Activated naive CD4-positive, alpha-beta T cell (primary cell): ENCODE results near the gene HAO2.
"Not testable (repeated sequence)": the region's sequence is repeated elsewhere in the genome, so short reads cannot be mapped to it uniquely, and the experiment has no call there.

Experiments used
- DNase-seq, 4 experiments: peaks; one replicate each; lab custom pipeline; 2025; lab: John Stamatoyannopoulos, UW

Gene HAO2

DNA sequence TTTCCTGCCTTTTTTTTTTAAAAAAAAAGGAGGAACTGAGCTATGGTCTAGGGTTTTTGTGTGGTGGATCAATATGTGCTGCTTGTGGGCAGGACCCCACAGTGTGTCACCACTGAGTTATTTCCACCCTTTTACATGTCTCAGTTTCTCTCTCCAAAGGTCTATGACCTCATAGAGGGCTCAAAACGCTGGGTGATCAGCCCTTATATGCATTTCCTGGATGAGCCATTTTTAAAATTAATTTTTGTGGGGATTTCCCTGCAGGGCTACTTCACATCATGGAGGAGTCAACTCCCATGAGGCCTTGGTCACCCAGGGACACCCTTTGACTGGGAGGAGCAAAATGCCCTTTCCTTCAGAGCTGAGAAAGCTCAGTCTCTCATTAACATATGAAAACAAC, 20.7 kb upstream of the HAO2 start:
- DNase-seq, result no peak

DNA sequence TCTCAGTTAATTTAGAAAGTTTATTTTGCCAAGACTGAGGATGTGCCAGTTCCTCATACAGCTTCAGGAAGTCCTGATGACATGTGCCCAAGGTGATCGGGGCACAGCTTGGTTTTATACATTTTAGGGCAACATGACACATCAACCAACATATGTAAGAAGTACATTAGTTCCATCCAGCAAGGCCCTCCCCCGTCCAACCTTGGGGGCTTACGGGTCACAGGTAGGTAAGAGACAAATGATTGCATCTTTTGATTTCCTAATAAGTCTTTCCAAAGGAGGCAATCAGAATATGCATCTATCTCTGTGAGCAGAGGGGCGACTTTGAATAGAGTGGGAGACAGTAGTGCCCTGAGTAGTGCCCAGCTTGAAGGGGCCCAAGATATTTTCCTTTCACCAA, 19.6 kb upstream of the HAO2 start:
- DNase-seq, result no peak

GRCh38 chr1:119350866-119351265, 17.7 kb upstream of the HAO2 start:
- not testable (repeated sequence) for DNase-seq

GRCh38 chr1:119351997-119352396, 16.6 kb upstream of the HAO2 start:
- no peak for DNase-seq

GRCh38 chr1:119353836-119354235, 14.7 kb upstream of the HAO2 start:
- DNase-seq, result no peak

DNA sequence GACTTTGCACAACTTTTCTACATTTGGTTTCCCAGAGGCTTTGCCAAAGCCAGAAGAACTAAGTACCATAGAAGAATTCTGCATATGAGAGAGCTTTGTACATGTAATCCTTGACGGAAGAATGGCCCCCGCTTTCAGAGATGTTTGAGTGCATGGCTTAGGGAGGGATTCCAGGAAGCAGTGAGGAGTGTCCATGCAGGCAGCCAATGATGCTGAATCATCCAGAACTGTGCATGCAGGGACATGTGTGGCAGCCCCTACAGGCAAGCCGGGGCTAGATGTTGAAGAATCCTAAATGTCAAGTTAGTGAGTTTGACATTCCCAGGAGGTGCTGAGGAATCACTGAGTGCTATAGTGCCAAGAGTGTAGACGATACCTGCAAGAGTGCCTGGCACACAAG, 9.9 kb upstream of the HAO2 start:
- DNase-seq, result no peak

DNA sequence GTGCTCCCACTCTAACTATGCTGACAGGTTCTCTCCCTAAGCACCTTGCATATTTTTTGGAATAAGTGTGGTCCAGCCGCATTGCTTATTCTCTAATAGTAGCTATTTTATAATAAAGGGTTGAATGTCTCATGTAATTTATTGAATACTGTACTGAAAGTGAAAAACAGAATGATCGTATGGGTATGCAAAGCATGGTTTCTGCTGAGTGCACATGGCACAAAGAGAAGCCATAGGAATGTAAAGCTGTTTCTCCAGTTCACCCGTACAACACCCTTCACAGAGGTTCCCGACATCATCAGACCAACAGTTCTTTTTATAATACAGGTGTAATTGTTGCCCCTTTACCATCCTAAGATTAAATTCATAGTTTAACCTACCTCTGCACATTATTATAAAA, 8.9 kb upstream of the HAO2 start:
- DNase-seq, result no peak

- DNase-seq, result no peak
Observed at GRCh38 chr1:119361205-119361604, 7.4 kb upstream of the HAO2 start.

DNA sequence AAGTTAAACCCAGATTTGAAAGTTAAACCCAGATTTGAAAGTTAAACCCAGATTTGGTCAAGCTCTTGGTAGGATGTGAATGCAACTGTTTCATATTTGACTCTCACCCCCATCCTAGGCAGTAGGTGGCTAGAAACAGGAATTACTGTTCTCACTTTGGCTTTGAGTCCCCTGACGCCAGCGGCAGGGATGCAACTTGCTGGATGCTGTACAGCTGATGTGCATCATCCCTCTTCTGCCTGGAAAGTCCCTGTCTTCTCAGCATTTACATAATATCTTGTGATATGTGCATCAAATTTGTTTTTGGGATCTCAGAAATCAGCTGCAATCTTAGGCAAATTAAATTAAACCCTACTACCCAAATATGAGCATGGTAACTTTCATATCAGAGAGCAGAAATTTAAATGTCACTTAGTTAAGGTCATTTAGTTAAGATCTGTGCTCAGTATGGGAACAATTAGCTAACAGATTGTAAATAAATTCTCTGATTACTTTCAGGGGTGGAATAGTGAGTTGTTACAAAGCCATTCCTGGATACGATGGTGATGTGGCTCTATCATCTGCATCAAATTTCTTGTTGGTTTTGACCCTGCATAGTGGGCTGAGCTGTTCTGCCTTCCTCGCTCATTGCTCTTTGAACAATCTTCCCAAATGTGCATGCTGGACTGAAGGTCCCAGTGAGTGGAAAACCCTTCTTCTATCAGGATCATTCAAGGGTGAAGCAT, 6.8 kb upstream of the HAO2 start:
- no peak for DNase-seq

DNA sequence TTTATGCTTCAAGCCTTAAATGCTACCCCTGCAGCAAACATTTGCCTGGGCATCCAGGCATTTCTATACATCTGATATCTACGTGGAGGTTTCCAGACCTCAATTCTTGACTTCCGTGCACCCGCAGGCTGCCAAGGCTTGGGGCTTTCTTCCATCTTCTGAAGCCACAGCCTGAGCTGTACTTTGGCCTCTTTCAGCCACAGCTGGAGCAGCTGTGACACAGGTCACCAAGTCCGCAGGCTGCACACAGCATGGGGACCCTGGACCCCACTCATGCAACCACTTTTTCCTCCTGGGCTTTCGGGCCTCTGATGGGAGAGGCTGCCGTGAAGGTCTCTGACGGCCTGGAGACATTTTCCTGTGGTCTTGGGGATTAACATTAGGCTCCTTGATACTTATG, 5.4 kb upstream of the HAO2 start:
- no peak for DNase-seq

GRCh38 chr1:119364640-119365039, 3.9 kb upstream of the HAO2 start:
- no peak for DNase-seq

- no peak for DNase-seq
Observed at GRCh38 chr1:119366424-119366823, 2.2 kb upstream of the HAO2 start.

DNA sequence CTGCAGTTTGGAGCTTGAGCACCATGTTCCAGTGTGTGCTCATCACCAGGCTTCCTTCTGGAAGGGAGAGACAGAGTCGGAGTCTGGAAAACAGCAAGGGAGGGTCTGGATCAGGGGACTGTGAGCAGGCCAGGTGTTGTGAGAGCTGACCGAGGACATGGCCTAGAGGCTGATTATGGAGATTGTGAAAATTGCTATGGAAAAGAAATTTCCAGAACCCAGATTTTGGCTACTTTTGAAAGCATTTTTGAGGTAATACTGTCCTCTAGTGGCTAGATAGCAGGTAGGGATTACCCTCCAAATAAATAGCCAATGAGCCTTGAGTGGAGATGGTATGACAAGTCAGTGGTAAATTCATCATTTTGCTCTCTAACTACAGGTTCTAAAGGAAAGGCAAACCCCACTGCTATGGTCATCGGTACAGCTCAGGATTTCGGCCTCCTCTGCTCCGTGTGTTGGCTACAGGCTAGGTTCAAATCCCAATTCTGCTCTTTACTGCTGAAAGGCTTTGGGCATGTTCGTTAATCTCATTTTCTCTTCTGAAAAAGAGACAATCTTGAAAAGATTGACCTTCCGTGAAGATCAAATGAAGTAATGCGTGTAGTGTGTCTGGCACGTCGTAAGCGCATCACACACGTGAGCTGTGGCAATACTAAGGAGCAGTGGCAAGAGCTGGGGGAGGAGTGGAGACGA, 1.0 kb upstream of the HAO2 start:
- DNase-seq, result no peak

DNA sequence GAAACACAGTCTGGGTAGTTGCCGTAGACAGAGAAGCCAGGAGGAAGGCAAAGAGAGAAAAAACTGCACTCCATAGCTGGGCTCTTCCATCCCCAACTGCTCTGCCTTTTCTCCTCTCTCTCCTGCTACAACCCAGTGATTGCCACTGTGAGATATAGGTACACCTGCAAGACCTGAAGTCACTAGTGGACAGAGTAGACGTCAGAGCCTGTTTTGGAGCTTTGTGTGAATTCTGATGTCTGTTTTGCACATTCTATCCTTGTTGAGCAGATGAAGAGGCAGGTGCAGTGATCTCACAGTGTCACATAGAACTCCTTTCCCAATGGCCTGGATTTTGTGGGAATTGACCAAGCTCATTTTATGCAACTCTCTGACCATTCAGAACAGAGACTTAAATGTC, 2.2 kb downstream of the HAO2 start:
- DNase-seq, result no peak

DNA sequence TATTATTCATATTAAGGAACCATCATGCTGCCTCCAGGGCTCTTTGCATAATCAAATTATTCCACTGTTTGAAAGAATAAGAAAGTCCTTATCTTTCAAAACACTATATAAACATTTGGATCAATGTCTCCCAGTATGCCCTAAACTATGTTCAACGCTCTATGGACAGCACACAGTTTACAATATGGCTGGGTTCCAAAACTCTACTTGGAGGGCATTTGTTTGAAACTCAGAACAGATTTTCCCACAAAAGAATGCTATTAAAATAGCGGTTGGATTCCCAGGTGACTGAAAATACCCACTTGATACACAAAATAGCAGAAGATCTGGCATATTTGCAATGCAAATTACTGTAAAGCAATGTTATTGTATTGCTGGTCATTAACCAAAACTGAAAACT, 3.2 kb downstream of the HAO2 start:
- DNase-seq, result no peak

DNA sequence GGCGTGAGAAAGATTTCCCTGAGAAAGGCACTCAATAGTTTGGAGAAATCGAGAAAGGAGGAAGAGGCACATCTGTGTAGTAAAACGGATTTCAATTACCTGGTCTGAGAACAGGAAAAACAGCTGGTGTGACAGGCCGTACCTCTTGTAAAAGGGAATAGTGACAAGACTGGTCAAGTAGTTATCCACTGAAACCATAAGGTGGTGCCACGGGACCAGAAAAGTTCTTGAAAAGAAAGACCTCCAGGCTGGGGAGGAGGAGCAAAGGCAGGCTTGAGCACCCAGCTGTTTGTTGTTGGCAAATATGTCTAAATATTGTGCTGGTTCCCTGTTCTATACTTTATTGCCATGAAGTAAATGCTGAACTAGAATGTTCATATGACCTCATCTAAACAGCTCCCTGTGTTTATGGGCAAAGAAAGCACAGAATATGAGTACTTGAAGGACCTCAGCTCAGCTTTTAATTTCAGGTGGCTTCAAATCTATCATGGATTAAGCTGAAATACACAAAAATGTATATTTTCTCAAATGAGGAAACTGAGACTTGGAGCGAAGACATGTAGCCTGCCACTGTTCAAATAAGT, 4.0 kb downstream of the HAO2 start:
- no peak for DNase-seq

- DNase-seq, result no peak
Observed at GRCh38 chr1:119373465-119373864, 4.9 kb downstream of the HAO2 start.

GRCh38 chr1:119374208-119374874, 5.8 kb downstream of the HAO2 start:
- DNase-seq, result no peak

DNA sequence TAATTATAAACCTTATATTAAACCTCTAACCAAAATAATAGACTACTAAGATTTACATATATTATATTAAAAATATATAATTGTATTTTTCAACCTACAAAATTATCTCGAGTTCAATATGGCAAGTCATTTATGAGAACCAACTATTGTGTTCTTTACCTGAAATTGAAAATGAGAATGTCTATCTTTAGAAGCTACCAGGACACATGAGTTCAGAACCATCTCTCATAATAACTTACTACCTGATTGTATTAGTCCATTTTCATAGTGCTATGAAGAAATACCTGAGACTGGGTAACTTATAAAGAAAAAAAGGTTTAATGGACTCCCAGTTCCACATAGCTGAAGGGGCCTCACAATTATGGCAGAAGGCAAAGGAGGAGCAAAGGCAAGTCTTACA, 6.8 kb downstream of the HAO2 start:
- DNase-seq, result no peak

DNA sequence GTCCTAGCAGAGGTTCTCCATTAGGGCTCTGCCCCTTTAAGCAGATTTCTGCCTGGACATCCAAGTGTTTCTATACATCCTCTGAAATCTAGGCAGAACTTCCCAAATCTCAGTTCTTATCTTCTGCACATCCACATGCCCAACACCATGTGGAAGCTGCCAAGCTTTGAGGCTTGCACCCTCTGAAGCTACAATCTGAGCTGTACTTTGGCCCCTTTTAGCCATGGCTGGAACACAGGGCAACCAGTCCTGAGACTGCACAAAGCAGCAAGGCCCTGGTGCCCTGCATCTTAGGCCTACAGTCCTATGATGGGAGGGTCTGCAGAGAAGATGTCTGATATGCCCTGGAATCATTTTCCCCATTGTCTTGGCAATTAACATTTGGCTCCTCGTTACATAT, 8.0 kb downstream of the HAO2 start:
- DNase-seq, result no peak

DNA sequence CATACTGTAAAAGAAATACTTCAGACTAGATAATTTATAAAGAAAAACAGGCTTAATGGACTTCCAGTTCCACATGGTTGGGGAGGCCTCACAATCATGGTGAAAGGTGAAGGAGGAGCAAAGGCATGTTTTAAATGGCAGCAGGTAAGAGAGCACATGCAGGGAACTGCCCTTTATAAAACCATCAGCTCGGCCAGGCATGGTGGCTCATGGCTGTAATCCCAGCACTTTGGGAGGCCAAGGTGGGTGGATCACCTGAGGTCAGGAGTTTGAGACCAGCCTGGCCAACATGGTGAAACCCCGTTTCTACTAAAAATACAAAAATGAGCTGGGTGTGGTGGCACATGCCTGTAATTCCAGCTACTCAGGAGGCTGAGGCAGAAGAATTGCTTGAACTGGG, 9.0 kb downstream of the HAO2 start:
- DNase-seq, result not testable (repeated sequence)

GRCh38 chr1:119379117-119379516, 10.5 kb downstream of the HAO2 start:
- DNase-seq, result no peak

DNA sequence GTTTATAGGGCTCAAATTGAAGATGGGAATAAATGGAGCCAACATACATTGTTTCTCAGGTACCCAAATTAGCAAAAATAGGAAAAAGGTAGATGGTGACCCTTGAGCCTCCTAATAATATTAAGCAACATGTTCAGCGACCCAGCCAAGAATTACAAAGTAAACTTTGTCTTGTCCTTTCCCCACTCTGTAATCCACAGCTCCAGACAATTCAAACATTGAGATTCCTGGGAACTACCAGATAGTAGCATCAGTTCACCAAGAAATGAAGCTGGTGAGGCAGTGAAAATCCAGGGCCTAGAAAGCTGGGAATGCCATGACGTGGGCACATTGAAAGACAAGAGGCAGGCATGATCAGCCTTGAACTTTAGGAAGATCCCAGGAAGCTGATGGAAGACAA, 11.7 kb downstream of the HAO2 start:
- no peak for DNase-seq
